Subcutaneous abdominal adipose tissue (tissue), 5 donors: ENCODE measurements around the gene WRNIP1.

Experiments
- H3K27ac ChIP-seq: one replicate; pipeline ENCODE4 v1.7.0; 2013; ENCODE audit warnings: low read depth, mild to moderate bottlenecking, inconsistent platforms, low read length, moderate library complexity
- H3K27me3 ChIP-seq, 5 donors: one replicate each; pipeline ENCODE4 v1.7.0; 2013; ENCODE audit warnings: low read length in 5 of 5, inconsistent platforms in 1 of 5; ENCODE audit not compliant: control insufficient read depth in 5 of 5, insufficient read depth in 4 of 5
- H3K36me3 ChIP-seq, 5 donors: one replicate each; pipeline ENCODE4 v1.7.0; 2013; ENCODE audit warnings: low read length in 5 of 5; ENCODE audit not compliant: control insufficient read depth in 5 of 5, insufficient read depth in 5 of 5
- H3K4me1 ChIP-seq, 5 donors: one replicate each; pipeline ENCODE4 v1.7.0; 2013; ENCODE audit warnings: low read length in 5 of 5, mild to moderate bottlenecking in 3 of 5, moderate library complexity in 1 of 5; ENCODE audit not compliant: control insufficient read depth in 5 of 5, insufficient read depth in 5 of 5
- H3K4me3 ChIP-seq, 5 donors: one replicate each; pipeline ENCODE4 v1.7.0; 2013; ENCODE audit warnings: low read length in 5 of 5, low read depth in 1 of 5
- H3K9ac ChIP-seq, 5 donors: one replicate each; pipeline ENCODE4 v1.7.0; 2013; ENCODE audit warnings: low read length in 5 of 5, mild to moderate bottlenecking in 4 of 5, moderate library complexity in 3 of 5
- H3K9me3 ChIP-seq, 5 donors: one replicate each; pipeline ENCODE4 v1.7.0; 2013; ENCODE audit warnings: low read length in 5 of 5; ENCODE audit not compliant: control insufficient read depth in 5 of 5
- donor health status: healthy.
- donor health status: healthy.
- donor health status: healthy.
- donor health status: healthy.
- donor health status: healthy.

Gene WRNIP1

GRCh38 chr6:2751871-2752270 is 13.3 kb upstream of the WRNIP1 start:
- no peak overlapping the region for H3K9ac ChIP-seq
- peaks cover 0 to 5% (median 4%) of the 10 kb centered on the region in 5 donors for H3K4me1 ChIP-seq
- no peaks in the 10 kb centered on the region for H3K36me3 ChIP-seq
- H3K27me3 ChIP-seq = no peaks in the 10 kb centered on the region
- no peak overlapping the region for H3K27ac ChIP-seq
- no peaks in the 10 kb centered on the region for H3K9me3 ChIP-seq
- H3K4me3 ChIP-seq = no peak overlapping the region

- Histone ChIP-seq H3K4me3 (no peak overlapping the region), H3K4me1 (peaks cover 0 to 5% (median 4%) of the 10 kb centered on the region in 5 donors), H3K9ac (no peak overlapping the region), H3K36me3 (no peaks in the 10 kb centered on the region), H3K9me3 (no peaks in the 10 kb centered on the region), H3K27ac (no peak overlapping the region), H3K27me3 (no peaks in the 10 kb centered on the region)
These were observed 12.6 kb upstream of the WRNIP1 start for GRCh38 chr6:2752477-2753109.

- Histone ChIP-seq H3K4me1 (peaks cover 0 to 5% (median 4%) of the 10 kb centered on the region in 5 donors), H3K27ac (no peak overlapping the region), H3K27me3 (no peaks in the 10 kb centered on the region), H3K9ac (no peak overlapping the region), H3K36me3 (no peaks in the 10 kb centered on the region), H3K9me3 (no peaks in the 10 kb centered on the region), H3K4me3 (no peak overlapping the region)
These were observed 12.1 kb upstream of the WRNIP1 start for GRCh38 chr6:2753110-2753489.

GRCh38 chr6:2753743-2754142 is 11.4 kb upstream of the WRNIP1 start:
- no peak overlapping the region for H3K9ac ChIP-seq
- H3K36me3 ChIP-seq = no peaks in the 10 kb centered on the region
- no peaks in the 10 kb centered on the region for H3K27me3 ChIP-seq
- no peak overlapping the region for H3K27ac ChIP-seq
- H3K9me3 ChIP-seq = no peaks in the 10 kb centered on the region
- H3K4me3 ChIP-seq = no peak overlapping the region
- H3K4me1 ChIP-seq = peaks cover 0 to 5% (median 4%) of the 10 kb centered on the region in 5 donors

- H3K9ac ChIP-seq = no peak overlapping the region
- no peaks in the 10 kb centered on the region for H3K9me3 ChIP-seq
- no peak overlapping the region for H3K4me3 ChIP-seq
- H3K36me3 ChIP-seq = no peaks in the 10 kb centered on the region
- H3K27ac ChIP-seq = no peak overlapping the region
- no peaks in the 10 kb centered on the region for H3K27me3 ChIP-seq
- peaks cover 0 to 5% (median 4%) of the 10 kb centered on the region in 5 donors for H3K4me1 ChIP-seq
These were observed 10.8 kb upstream of the WRNIP1 start for GRCh38 chr6:2754393-2754792.

- no peaks in the 10 kb centered on the region for H3K36me3 ChIP-seq
- H3K4me1 ChIP-seq = peaks cover 0 to under 1% (median 0%) of the 10 kb centered on the region in 5 donors
- no peak overlapping the region for H3K27ac ChIP-seq
- no peak overlapping the region for H3K4me3 ChIP-seq
- no peaks in the 10 kb centered on the region for H3K27me3 ChIP-seq
- H3K9me3 ChIP-seq = no peaks in the 10 kb centered on the region
- no peak overlapping the region for H3K9ac ChIP-seq
These were observed 10.3 kb upstream of the WRNIP1 start for GRCh38 chr6:2754911-2755310.

GRCh38 chr6:2755456-2755855 is 9.7 kb upstream of the WRNIP1 start:
- H3K4me1 ChIP-seq = no peaks in the 10 kb centered on the region
- H3K27ac ChIP-seq = no peak overlapping the region
- H3K27me3 ChIP-seq = no peaks in the 10 kb centered on the region
- H3K4me3 ChIP-seq = no peak overlapping the region
- H3K36me3 ChIP-seq = no peaks in the 10 kb centered on the region
- H3K9ac ChIP-seq = no peak overlapping the region
- H3K9me3 ChIP-seq = no peaks in the 10 kb centered on the region

GRCh38 chr6:2756241-2756640 is 9.0 kb upstream of the WRNIP1 start:
- Histone ChIP-seq H3K36me3 (no peaks in the 10 kb centered on the region), H3K9me3 (no peaks in the 10 kb centered on the region), H3K4me1 (no peaks in the 10 kb centered on the region), H3K9ac (no peak overlapping the region), H3K4me3 (no peak overlapping the region), H3K27ac (no peak overlapping the region), H3K27me3 (no peaks in the 10 kb centered on the region)

GRCh38 chr6:2756687-2757224 is 8.4 kb upstream of the WRNIP1 start:
- Histone ChIP-seq H3K4me1 (no peaks in the 10 kb centered on the region), H3K4me3 (no peak overlapping the region), H3K9ac (no peak overlapping the region), H3K36me3 (no peaks in the 10 kb centered on the region), H3K27ac (no peak overlapping the region), H3K27me3 (no peaks in the 10 kb centered on the region), H3K9me3 (no peaks in the 10 kb centered on the region)

- H3K36me3 ChIP-seq = no peaks in the 10 kb centered on the region
- H3K27me3 ChIP-seq = no peaks in the 10 kb centered on the region
- H3K4me3 ChIP-seq = no peak overlapping the region
- H3K27ac ChIP-seq = no peak overlapping the region
- H3K4me1 ChIP-seq = peaks cover 0 to under 1% (median 0%) of the 10 kb centered on the region in 5 donors
- H3K9ac ChIP-seq = no peak overlapping the region
- no peaks in the 10 kb centered on the region for H3K9me3 ChIP-seq
These were observed 6.2 kb upstream of the WRNIP1 start for GRCh38 chr6:2758980-2759379.
